ENCODE results near the gene LRATD1. TPM values are rescaled to one million over a fixed set of nuclear protein-coding genes. Genes with fewer than 3 reads are reported as not detected.
A peak's percentile ranks its signal among the peaks of the same experiment; 100 is the strongest.

Gene LRATD1
- total and polyA plus RNA-seq, 4 donors: 3.7 to 23.0 (median 9.0) TPM

DNA sequence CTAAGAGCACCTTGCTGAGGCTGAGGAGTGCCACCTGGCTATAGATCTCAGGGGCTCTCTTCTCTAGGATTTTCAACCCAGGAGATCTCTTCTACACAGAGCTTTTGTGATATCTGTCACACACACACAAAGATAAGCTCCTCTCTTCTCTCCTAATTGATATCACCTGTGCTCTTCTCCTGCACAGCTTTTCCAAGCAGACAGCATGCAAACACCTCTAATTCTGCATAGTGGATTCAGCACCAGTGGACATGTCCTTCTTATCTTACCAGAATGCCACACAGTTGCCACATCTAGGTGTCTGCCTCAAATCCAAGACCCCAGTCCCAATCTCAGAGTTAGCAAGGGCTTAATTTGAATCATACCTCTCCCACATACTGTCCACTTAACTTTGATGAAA, 43.9 kb downstream of the LRATD1 start:
- Histone ChIP-seq H3K9ac (ENCODE audit: insufficient read depth in 1 of 2, low read length in 2 of 2) (no peak overlapping the region), H3K4me3 (no peak overlapping the region), H3K36me3 (ENCODE audit: control insufficient read depth in 4 of 4, insufficient read depth in 4 of 4, low read length in 4 of 4) (no peaks in the 10 kb centered on the region), H3K4me1 (ENCODE audit: control insufficient read depth in 5 of 5, insufficient read depth in 5 of 5, low read length in 5 of 5) (no peaks in the 10 kb centered on the region), H3K27ac (ENCODE audit: low read depth in 1 of 2, low read length in 1 of 2) (no peak overlapping the region), H3K27me3 (ENCODE audit: control insufficient read depth in 3 of 3, insufficient read depth in 3 of 3, low read length in 2 of 3) (no peaks in the 10 kb centered on the region), H3K9me3 (ENCODE audit: control insufficient read depth in 4 of 4, insufficient read depth in 3 of 4, low read length in 3 of 4) (no peaks in the 10 kb centered on the region)
- no peak for TF ChIP-seq CTCF (IDR thresholded peaks at IDR 0.05; ENCODE audit: control extremely low read depth, extremely low read depth)
- ATAC-seq (ENCODE audit: insufficient read depth, low FRiP score): no peak
- DNase-seq: no peak

DNA sequence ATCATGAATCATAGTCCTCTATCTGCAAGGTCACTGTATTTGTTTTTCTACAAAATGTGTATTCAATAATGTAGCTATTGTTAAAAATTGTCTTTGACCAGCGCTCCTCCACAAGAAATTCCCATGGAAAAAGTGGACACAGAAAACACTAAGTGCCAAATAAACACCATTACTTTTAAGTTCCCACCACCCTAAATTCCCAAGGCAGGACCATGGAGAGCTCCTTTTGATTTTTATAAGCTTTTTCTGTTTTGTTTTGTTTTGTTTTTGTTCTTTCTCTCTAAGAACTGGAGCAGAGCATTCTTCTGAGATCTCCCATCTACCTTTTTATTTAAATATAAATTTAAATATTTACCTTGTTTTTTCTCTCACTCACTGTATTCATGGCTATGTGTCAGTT, 44.5 kb downstream of the LRATD1 start:
- H3K4me3 ChIP-seq: no peak overlapping the region
- no peak for TF ChIP-seq CTCF (IDR thresholded peaks at IDR 0.05; ENCODE audit: control extremely low read depth, extremely low read depth)

GRCh38 chr2:14678761-14679160, 46.2 kb downstream of the LRATD1 start:
- DNase-seq: no peak
- Histone ChIP-seq H3K36me3 (ENCODE audit: control insufficient read depth in 4 of 4, insufficient read depth in 4 of 4, low read length in 4 of 4) (no peaks in the 10 kb centered on the region), H3K27ac (ENCODE audit: low read depth in 1 of 2, low read length in 1 of 2) (no peak overlapping the region), H3K9ac (ENCODE audit: insufficient read depth in 1 of 2, low read length in 2 of 2) (no peak overlapping the region), H3K4me3 (no peak overlapping the region), H3K4me1 (ENCODE audit: control insufficient read depth in 5 of 5, insufficient read depth in 5 of 5, low read length in 5 of 5) (no peaks in the 10 kb centered on the region), H3K9me3 (ENCODE audit: control insufficient read depth in 4 of 4, insufficient read depth in 3 of 4, low read length in 3 of 4) (no peaks in the 10 kb centered on the region), H3K27me3 (ENCODE audit: control insufficient read depth in 3 of 3, insufficient read depth in 3 of 3, low read length in 2 of 3) (no peaks in the 10 kb centered on the region)
- no peak for ATAC-seq (ENCODE audit: insufficient read depth, low FRiP score)
- 62 to 81% methylated on average over 1 of the region's 1 CpG for WGBS, 2 donors
- TF ChIP-seq CTCF (IDR thresholded peaks at IDR 0.05; ENCODE audit: control extremely low read depth, extremely low read depth): no peak

More for the DNA sequence above, 44.5 kb downstream of the LRATD1 start:
- Histone ChIP-seq H3K4me1 (ENCODE audit: control insufficient read depth in 5 of 5, insufficient read depth in 5 of 5, low read length in 5 of 5) (no peaks in the 10 kb centered on the region), H3K27ac (ENCODE audit: low read depth in 1 of 2, low read length in 1 of 2) (no peak overlapping the region), H3K27me3 (ENCODE audit: control insufficient read depth in 3 of 3, insufficient read depth in 3 of 3, low read length in 2 of 3) (no peaks in the 10 kb centered on the region), H3K36me3 (ENCODE audit: control insufficient read depth in 4 of 4, insufficient read depth in 4 of 4, low read length in 4 of 4) (no peaks in the 10 kb centered on the region), H3K9ac (ENCODE audit: insufficient read depth in 1 of 2, low read length in 2 of 2) (no peak overlapping the region), H3K9me3 (ENCODE audit: control insufficient read depth in 4 of 4, insufficient read depth in 3 of 4, low read length in 3 of 4) (no peaks in the 10 kb centered on the region)
- 86 to 94% methylated on average over 1 of the region's 1 CpG for WGBS, 2 donors
- peak in 2 of 3 donors; percentile 6 to 39 for DNase-seq
- no peak for ATAC-seq (ENCODE audit: insufficient read depth, low FRiP score)

GRCh38 chr2:14681608-14682007, 49.1 kb downstream of the LRATD1 start:
- Histone ChIP-seq H3K27me3 (ENCODE audit: control insufficient read depth in 3 of 3, insufficient read depth in 3 of 3, low read length in 2 of 3) (no peaks in the 10 kb centered on the region), H3K4me3 (no peak overlapping the region), H3K4me1 (ENCODE audit: control insufficient read depth in 5 of 5, insufficient read depth in 5 of 5, low read length in 5 of 5) (no peaks in the 10 kb centered on the region), H3K36me3 (ENCODE audit: control insufficient read depth in 4 of 4, insufficient read depth in 4 of 4, low read length in 4 of 4) (no peaks in the 10 kb centered on the region), H3K9me3 (ENCODE audit: control insufficient read depth in 4 of 4, insufficient read depth in 3 of 4, low read length in 3 of 4) (no peaks in the 10 kb centered on the region), H3K9ac (ENCODE audit: insufficient read depth in 1 of 2, low read length in 2 of 2) (no peak overlapping the region), H3K27ac (ENCODE audit: low read depth in 1 of 2, low read length in 1 of 2) (no peak overlapping the region)
- 87 to 91% methylated on average over 3 of the region's 3 CpGs for WGBS, 2 donors
- TF ChIP-seq CTCF (IDR thresholded peaks at IDR 0.05; ENCODE audit: control extremely low read depth, extremely low read depth): no peak
- DNase-seq (no peak), ATAC-seq (ENCODE audit: insufficient read depth, low FRiP score) (no peak)

All from lung (tissue), 12 donors.